Cardiac fibroblast (primary cell): Measurements from ENCODE around the gene LYZL2.
"Not testable (repeated sequence)": the region's sequence is repeated elsewhere in the genome, so short reads cannot be mapped to it uniquely, and the experiment has no call there.

Experiments
- DNase-seq, 2 donors: peaks; one replicate each; pipeline versions ENCODE4 v3.0.0 to v3.0.0-alpha.2; 2010; ENCODE audit warnings: low read depth in 2 of 2
- H3K4me3 ChIP-seq, 2 donors: replicated peaks in 1 of 2; 1 replicate in 1 of 2; 2 replicates in 1 of 2; pipeline ENCODE4 v1.5.1; 2011; ENCODE audit warnings: low read depth in 2 of 2, low read length in 2 of 2, mild to moderate bottlenecking in 2 of 2, moderate library complexity in 1 of 2
- TF ChIP-seq, protein P1 (sequence below): IDR thresholded peaks from one replicate; pipeline ENCODE4 v1.5.1; 2011; ENCODE audit warnings: low read depth, mild to moderate bottlenecking, low read length, inconsistent platforms

The LYZL2 gene

DNA sequence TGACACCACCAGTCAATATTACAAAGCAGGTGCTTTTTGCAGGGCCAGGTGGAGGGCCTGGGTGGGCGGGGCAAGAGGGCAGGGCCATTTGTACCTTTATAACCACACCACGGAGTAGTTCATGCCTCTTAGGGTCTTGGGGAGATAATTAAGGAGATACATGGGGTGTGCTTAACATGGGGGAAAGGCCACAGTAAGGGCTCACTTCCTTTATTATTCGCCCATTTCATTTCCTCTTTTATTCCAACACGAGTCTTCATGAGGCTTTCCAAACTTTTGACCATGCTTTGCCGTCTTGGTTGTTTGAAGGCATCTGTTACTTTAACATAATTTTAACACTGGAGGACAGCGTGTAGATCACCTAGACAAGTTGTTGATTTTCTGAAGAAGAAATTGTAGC lies 33.3 kb upstream of the LYZL2 start:
- TF ChIP-seq, protein P1, sequence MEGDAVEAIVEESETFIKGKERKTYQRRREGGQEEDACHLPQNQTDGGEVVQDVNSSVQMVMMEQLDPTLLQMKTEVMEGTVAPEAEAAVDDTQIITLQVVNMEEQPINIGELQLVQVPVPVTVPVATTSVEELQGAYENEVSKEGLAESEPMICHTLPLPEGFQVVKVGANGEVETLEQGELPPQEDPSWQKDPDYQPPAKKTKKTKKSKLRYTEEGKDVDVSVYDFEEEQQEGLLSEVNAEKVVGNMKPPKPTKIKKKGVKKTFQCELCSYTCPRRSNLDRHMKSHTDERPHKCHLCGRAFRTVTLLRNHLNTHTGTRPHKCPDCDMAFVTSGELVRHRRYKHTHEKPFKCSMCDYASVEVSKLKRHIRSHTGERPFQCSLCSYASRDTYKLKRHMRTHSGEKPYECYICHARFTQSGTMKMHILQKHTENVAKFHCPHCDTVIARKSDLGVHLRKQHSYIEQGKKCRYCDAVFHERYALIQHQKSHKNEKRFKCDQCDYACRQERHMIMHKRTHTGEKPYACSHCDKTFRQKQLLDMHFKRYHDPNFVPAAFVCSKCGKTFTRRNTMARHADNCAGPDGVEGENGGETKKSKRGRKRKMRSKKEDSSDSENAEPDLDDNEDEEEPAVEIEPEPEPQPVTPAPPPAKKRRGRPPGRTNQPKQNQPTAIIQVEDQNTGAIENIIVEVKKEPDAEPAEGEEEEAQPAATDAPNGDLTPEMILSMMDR, result no peak
- no peak overlapping the region for H3K4me3 ChIP-seq
- DNase-seq, result no peak

DNA sequence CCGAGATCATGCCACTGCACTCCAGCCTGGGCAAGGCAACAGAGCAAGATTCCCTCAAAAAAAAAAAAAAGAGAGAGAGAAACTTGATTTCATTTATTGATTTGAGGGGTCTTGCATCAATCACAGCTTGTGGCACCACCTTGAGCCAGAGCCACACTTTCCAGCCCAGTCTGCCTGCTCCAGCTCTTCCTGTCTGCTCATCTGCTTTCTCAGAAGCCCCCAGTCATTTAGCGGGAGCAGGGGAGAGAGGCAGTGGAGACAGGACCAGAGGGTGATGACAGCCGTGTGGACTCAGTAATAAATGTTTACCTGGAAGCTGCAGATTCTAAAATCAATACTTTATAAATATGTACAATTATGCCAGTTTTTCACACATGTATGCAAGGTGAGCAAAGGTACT lies 30.8 kb upstream of the LYZL2 start:
- H3K4me3 ChIP-seq, DNase-seq: not testable (repeated sequence)

DNA sequence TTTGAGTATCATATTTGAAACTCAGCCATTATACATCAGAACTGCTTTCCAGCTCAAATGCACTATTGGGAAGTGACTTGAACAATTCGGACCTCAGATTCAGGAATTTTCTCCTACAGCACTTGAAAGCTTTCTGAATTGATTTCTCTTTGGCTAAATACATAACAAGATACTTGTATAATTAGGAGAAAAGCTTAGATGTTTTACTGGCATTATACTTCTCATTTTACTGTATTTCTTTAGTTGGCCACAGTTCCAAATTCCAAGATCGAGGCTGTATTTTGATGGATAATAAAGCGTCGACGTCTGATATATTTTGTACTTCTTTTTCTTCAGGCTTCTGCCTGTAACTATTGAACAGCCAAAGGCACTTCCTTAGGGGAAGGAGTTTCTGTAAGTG lies 26.7 kb upstream of the LYZL2 start:
- TF ChIP-seq, protein P1, result no peak
- no peak for DNase-seq
- no peak overlapping the region for H3K4me3 ChIP-seq

DNA sequence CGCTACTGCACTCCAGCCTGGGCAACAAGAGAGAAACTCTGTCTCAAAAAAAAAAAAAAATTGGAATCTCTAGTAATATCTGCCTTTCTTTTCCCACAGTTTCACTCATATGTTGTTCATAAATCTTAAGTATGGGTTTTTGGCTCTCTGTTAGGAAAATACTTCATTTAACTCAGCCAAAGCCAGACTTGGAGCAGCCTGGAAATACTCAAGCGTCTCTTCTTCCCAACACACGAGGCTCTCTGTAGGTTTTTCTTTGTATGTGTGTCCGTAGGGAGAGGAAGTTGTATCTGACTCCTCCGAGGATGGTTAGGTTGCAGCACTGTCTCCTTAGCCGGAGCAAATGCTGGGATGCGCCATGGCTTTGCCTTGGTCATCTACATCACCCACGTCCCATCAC lies 25.4 kb upstream of the LYZL2 start:
- not testable (repeated sequence) for DNase-seq

DNA sequence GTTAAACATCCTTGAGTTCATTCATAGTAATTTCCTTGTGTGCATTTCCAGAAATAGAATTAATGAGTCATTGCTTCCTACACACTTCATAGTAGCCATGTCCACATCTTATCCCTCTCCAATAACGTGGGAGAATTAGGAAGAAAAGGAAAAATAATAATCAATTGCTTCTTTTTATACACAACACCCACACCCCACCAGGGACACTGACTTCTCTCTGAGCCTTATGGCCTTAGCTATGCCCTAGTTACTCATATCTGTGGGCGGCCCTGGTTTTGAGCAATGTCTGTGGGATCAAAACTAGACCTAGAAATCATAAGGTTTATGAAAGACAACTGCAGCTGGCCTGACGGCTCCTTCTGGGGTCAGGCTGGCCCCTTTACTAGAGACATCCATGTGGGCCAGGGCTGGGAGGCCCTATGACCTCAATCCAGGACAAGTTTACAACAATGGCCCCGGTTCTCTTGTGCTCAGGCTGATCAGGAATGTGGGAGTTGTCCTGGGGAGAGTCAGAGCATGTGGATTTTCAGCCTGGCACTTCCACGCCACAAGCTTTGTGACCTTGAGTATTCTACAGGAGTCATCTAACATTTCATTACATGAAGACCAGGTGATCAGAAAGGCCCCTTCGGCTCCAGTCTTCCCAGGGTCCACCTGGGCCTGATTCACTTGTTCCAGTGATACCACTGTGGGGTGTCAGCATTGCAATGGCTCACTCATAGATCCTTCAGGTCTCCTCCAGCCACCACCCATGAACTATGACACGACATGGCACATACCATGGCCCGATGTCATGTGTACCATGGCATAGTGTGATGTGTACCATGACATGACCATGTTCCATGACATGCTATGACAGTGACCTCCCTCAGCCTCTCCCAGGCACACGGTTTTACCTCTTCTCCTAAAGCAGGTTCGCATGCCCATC lies 22.2 kb upstream of the LYZL2 start:
- not testable (repeated sequence) for H3K4me3 ChIP-seq
- DNase-seq, result peak; percentile 38 to 44

More for the DNA sequence above, 25.4 kb upstream of the LYZL2 start:
- not testable (repeated sequence) for H3K4me3 ChIP-seq

DNA sequence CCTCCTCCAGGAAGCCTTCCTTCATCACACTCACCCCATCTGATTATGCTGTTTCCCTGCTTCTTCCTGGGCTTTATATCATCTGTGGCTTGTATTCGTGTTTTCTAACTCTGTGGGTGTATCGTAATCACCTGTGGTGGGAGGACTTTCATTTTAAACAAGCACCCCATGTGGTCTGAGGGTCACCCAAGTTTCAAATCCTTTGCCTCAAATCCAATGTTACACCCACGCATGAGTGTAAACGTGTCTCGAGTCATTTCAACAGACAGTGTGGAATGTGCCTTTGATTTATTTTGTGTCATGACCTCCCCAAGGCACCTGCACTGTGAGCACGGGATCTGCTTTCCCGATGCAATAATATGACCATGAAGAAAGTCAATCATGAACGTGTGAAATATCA lies 17.5 kb upstream of the LYZL2 start:
- no peak overlapping the region for H3K4me3 ChIP-seq
- TF ChIP-seq, protein P1, result no peak
- DNase-seq, result no peak

DNA sequence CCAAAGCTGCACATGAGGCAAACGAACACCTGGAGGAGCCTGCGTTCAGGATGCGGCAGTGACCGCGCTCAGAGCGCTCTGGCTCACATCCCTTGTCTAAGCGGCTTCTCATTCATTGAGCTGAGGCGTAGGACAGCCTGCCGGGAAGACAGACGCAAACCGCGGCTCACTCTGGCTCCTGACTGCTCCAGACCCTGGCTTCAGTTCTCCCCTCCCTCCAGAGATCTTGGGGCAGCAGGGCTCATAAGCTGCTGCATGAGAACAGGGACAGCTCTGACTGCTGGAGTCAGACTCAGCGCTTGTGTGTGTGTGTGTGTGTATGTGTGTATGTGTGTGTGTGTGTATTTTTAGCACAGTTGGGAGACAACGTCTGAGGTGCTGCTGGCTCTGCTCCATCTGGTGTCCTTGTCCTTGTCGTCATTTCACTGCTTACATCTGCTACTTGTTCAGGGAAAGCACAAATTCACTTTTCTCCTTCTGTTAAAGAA lies 15.8 kb upstream of the LYZL2 start:
- TF ChIP-seq, protein P1, result no peak
- DNase-seq, result peak; percentile 48 to 51
- no peak overlapping the region for H3K4me3 ChIP-seq

DNA sequence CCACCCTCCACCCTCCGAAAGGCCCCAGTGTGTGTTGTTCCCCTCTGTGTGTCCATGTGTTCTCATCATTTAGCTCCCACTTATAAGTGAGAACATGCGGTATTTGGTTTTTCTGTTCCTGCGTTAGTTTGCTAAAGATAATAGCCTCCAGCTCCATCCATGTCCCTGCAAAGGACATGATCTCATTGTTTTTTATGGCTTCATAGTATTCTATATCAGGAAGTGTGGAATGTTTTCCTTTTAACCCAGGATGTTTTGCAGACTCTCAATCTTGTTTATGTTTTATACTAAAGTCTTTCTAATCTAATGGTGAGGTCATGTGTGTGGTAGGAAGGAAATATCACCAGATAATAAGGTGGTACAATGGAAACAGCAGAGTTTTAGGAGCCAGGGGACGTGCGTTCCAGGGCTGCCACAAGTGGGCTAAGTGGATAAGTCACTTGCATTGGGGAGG lies 14.9 kb upstream of the LYZL2 start:
- DNase-seq, result peak in 1 of 2 donors; percentile 21
- not testable (repeated sequence) for H3K4me3 ChIP-seq

DNA sequence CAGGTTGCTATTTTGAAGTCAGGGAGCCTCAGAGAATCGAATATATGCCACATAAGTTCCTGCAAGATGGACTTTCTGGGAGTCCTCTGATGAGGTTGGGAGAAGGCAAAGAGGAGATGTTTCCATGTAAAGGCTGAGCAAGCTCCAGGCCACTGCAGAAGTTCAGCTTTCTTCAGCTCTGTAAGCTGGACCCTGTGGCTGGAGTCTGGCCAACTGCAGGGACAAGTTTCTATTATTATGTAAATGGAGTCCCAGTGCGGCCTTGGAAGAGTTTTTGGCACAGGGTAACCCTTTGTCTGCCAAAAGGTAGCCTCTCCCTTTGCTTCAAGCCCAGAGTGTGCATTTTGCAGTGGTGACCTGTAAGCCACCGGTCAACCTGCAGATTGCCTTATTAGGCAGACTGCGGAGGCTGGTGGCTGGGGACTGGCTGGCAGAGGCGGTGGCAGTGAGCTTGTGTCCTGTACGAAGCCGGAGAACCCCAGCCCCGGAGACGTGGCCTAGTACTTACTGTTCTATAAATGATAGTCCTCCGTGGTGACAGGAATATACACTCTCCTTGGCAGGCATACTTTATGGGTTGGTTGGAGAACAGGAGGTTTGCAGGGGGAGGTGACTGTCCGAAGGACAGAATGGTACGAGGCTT lies 14.1 kb upstream of the LYZL2 start:
- not testable (repeated sequence) for H3K4me3 ChIP-seq, DNase-seq

DNA sequence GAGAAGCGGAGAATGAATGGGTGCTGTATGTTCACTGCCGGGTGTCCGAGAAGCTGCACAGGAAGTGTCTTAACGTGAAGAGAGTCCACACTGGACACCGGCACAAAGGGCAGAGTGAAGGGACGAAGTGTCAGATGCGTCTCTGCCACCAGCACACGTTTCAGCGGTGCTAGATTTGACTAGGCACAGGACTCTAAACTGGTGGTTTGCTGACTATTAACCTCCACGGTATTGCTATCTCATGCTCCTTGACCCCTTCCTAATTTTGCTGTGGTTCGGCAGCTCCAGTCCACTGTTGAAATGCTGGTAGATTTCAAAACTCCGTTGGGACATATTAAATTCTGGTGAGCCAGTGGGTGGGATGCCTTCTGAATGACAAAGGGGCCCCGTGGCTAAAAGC lies 13.3 kb upstream of the LYZL2 start:
- not testable (repeated sequence) for H3K4me3 ChIP-seq, DNase-seq
